ENCODE measurements around the gene CCND2.

- TF ChIP-seq CTCF (IDR thresholded peaks at IDR 0.05): no peak
- no peak for TF ChIP-seq POLR2A (IDR thresholded peaks at IDR 0.05)
These were observed 47.5 kb downstream of the CCND2 start, which contains the start of gene TIGAR for GRCh38 chr12:4320853-4321701.
